H9 (cell line): ENCODE measurements around the gene RMND5B. TPM values are rescaled to one million over a fixed set of nuclear protein-coding genes. Genes with fewer than 3 reads are reported as not detected.

ENCODE experiments used
- DNase-seq: peaks from one replicate; pipeline ENCODE4 v3.0.0-alpha.2; 2017
- H2AFZ ChIP-seq: one replicate; pipeline ENCODE4 v1.6.1; 2013; ENCODE audit warnings: mild to moderate bottlenecking, low read length, control low read depth, moderate library complexity
- H2AK5ac ChIP-seq: 2 replicates; pipeline ENCODE4 v1.6.1; 2013; ENCODE audit warnings: low read length, control low read depth, mixed read lengths; ENCODE audit not compliant: insufficient read length
- H2BK120ac ChIP-seq: one replicate; pipeline ENCODE4 v1.6.1; 2013; ENCODE audit warnings: low read depth, mild to moderate bottlenecking, low read length, control low read depth, inconsistent platforms; ENCODE audit not compliant: poor library complexity, severe bottlenecking
- H2BK12ac ChIP-seq: 2 replicates; pipeline ENCODE4 v1.6.1; 2013; ENCODE audit warnings: low read length, control low read depth, mixed read lengths, low read depth; ENCODE audit not compliant: insufficient read length
- H2BK15ac ChIP-seq: 2 replicates; pipeline ENCODE4 v1.6.1; 2013; ENCODE audit warnings: low read depth, low read length, control low read depth
- H2BK20ac ChIP-seq: one replicate; pipeline ENCODE4 v1.6.1; 2013; ENCODE audit warnings: low read depth, mild to moderate bottlenecking, low read length, control low read depth, inconsistent platforms; ENCODE audit not compliant: poor library complexity, severe bottlenecking
- H2BK5ac ChIP-seq: 2 replicates; pipeline ENCODE4 v1.6.1; 2013; ENCODE audit warnings: low read length, control low read depth, mixed read lengths; ENCODE audit not compliant: insufficient read length
- H3K14ac ChIP-seq: 2 replicates; pipeline ENCODE4 v1.6.1; 2013; ENCODE audit warnings: low read length, control low read depth; ENCODE audit not compliant: insufficient read depth
- H3K18ac ChIP-seq: 2 replicates; pipeline ENCODE4 v1.6.1; 2013; ENCODE audit warnings: low read depth, mild to moderate bottlenecking, mixed read lengths, low read length, control low read depth; ENCODE audit not compliant: insufficient read length
- H3K23ac ChIP-seq: 2 replicates; pipeline ENCODE4 v1.6.1; 2013; ENCODE audit warnings: low read length, control low read depth, mixed read lengths, low read depth; ENCODE audit not compliant: insufficient read length
- H3K23me2 ChIP-seq: 2 replicates; pipeline ENCODE4 v1.6.1; 2013; ENCODE audit warnings: low read depth, mild to moderate bottlenecking, mixed read lengths, low read length, control low read depth; ENCODE audit not compliant: insufficient read length, poor library complexity, severe bottlenecking
- H3K27ac ChIP-seq: 2 replicates; pipeline ENCODE4 v1.5.1; 2013; ENCODE audit warnings: low read length, control low read depth, mixed read lengths, low read depth; ENCODE audit not compliant: insufficient read length
- H3K27me3 ChIP-seq: 2 replicates; pipeline ENCODE4 v1.6.1; 2013; ENCODE audit warnings: low read length, control low read depth, inconsistent platforms; ENCODE audit not compliant: insufficient read depth
- H3K4ac ChIP-seq: 2 replicates; pipeline ENCODE4 v1.6.1; 2013; ENCODE audit warnings: low read depth, mild to moderate bottlenecking, control low read depth, inconsistent platforms, low read length, moderate library complexity
- H3K4me1 ChIP-seq: 2 replicates; pipeline ENCODE4 v1.6.1; 2013; ENCODE audit warnings: low read length, control low read depth, inconsistent platforms; ENCODE audit not compliant: insufficient read depth
- H3K4me2 ChIP-seq: 2 replicates; pipeline ENCODE4 v1.6.1; 2013; ENCODE audit warnings: low read length, control low read depth, mixed read lengths; ENCODE audit not compliant: insufficient read length, insufficient read depth
- H3K56ac ChIP-seq: 2 replicates; pipeline ENCODE4 v1.6.1; 2013; ENCODE audit warnings: low read depth, mild to moderate bottlenecking, mixed read lengths, low read length, control low read depth; ENCODE audit not compliant: insufficient read length
- H3K79me1 ChIP-seq: 2 replicates; pipeline ENCODE4 v1.6.1; 2013; ENCODE audit warnings: low read depth, mild to moderate bottlenecking, moderate library complexity, low read length, control low read depth, inconsistent platforms; ENCODE audit not compliant: insufficient read depth, poor library complexity, severe bottlenecking
- H3K79me2 ChIP-seq: 2 replicates; pipeline ENCODE4 v1.6.1; 2013; ENCODE audit warnings: low read length, control low read depth, inconsistent platforms; ENCODE audit not compliant: insufficient read depth
- H3K9ac ChIP-seq: 2 replicates; pipeline ENCODE4 v1.6.1; 2013; ENCODE audit warnings: low read length, control low read depth, mixed read lengths; ENCODE audit not compliant: insufficient read length; ENCODE audit errors: extremely low read depth
- H3K9me3 ChIP-seq: one replicate; pipeline ENCODE4 v1.6.1; 2013; ENCODE audit warnings: low read depth, low read length, inconsistent platforms; ENCODE audit not compliant: control insufficient read depth
- H3T11ph ChIP-seq: one replicate; pipeline ENCODE4 v1.6.1; 2013; ENCODE audit warnings: mild to moderate bottlenecking, low read length, control low read depth, inconsistent platforms
- H4K20me1 ChIP-seq: one replicate; pipeline ENCODE4 v1.6.1; 2013; ENCODE audit not compliant: control insufficient read depth, insufficient read length, insufficient read depth
- H4K5ac ChIP-seq: 2 replicates; pipeline ENCODE4 v1.6.1; 2013; ENCODE audit warnings: low read depth, mild to moderate bottlenecking, mixed read lengths, low read length, control low read depth; ENCODE audit not compliant: insufficient read length
- H4K8ac ChIP-seq: replicated peaks from 2 replicates; pipeline ENCODE4 v1.6.1; 2013; ENCODE audit warnings: low read length, control low read depth, mixed read lengths, low read depth; ENCODE audit not compliant: insufficient read length
- H4K91ac ChIP-seq: 2 replicates; pipeline ENCODE4 v1.6.1; 2013; ENCODE audit warnings: low read depth, mild to moderate bottlenecking, moderate library complexity, mixed read lengths, low read length, control low read depth; ENCODE audit not compliant: insufficient read length
- H3K27ac Mint-ChIP-seq, 3 experiments: 2 replicates in 2 of 3; 3 replicates in 1 of 3; pipeline ENCODE4 v1.8.0; 2020 to 2021; ENCODE audit warnings: mixed read lengths in 3 of 3, mild to moderate bottlenecking in 1 of 3, moderate library complexity in 1 of 3
- H3K27me3 Mint-ChIP-seq: 2 replicates; pipeline ENCODE4 v1.8.0; 2021; ENCODE audit warnings: low read depth, mild to moderate bottlenecking, moderate library complexity, mixed read lengths
- H3K36me3 Mint-ChIP-seq, 3 experiments: 2 replicates in 2 of 3; 3 replicates in 1 of 3; pipeline ENCODE4 v1.8.0; 2020 to 2021; ENCODE audit warnings: low read depth in 3 of 3, mixed read lengths in 3 of 3; ENCODE audit not compliant: insufficient read depth in 1 of 3
- H3K4me1 Mint-ChIP-seq, 2 experiments: 2 replicates each; pipeline ENCODE4 v1.8.0; 2020; ENCODE audit warnings: mixed read lengths in 2 of 2
- H3K4me3 Mint-ChIP-seq, 2 experiments: 2 replicates in 1 of 2; 3 replicates in 1 of 2; pipeline ENCODE4 v1.8.0; 2020 to 2021; ENCODE audit warnings: mild to moderate bottlenecking in 2 of 2, mixed read lengths in 2 of 2, moderate library complexity in 1 of 2
- H3K9me3 Mint-ChIP-seq, 2 experiments: 2 replicates in 1 of 2; 3 replicates in 1 of 2; pipeline ENCODE4 v1.8.0; 2020; ENCODE audit warnings: mild to moderate bottlenecking in 2 of 2, mixed read lengths in 2 of 2, moderate library complexity in 1 of 2
- WGBS: extraction: QIAGEN DNeasy Blood & Tissue Kit; methylation state at CpG from one replicate; pipeline ENCODE4 v1.1.7; 2013; ENCODE audit warnings: missing lambda C conversion rate, low lambda C conversion rate, mixed read lengths; ENCODE audit not compliant: insufficient read length; ENCODE audit errors: extremely low coverage; 5-methylcytosine and 5-hydroxymethylcytosine counted together
- total RNA-seq: library from RNA; stranded (reverse); gene quantifications from 2 replicates; pipeline ENCODE4 v1.2.1, GENCODE V29; 2021
- TF ChIP-seq, protein P1 (sequence below): fragments of 200-600 bp; sonication (generic); conservative IDR thresholded peaks from 3 replicates; pipeline ENCODE4 v1.8.0; 2021; ENCODE audit warnings: antibody characterized with exemption, mild to moderate bottlenecking

The RMND5B gene
- total RNA-seq, 1 experiment from 2014 or later: 86.4 TPM

DNA sequence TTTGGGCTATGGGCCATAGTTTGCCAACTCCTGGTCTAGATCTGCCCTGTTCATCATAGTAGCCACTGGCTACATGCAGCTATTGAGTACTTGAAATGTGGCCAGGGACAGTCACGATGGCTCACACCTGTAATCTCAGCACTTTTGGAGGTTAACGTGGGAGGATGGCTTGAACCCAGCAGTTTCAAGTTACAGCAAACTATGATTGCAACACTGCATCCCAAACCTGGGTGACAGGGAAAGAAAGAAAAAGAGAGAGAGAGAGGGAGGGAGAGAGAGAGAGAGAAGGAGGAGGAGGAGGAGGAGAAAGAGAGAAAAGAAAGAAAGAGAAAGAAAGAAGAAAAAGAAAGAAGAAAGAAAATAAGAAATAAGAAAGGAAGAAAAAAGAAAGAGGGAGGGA lies 61.4 kb downstream of the RMND5B start:
- Histone ChIP-seq H3K79me1 (no peaks in the 10 kb centered on the region), H3K79me2 (no peaks in the 10 kb centered on the region), H4K20me1 (no peaks in the 10 kb centered on the region), H4K8ac (no peak overlapping the region), H3K14ac (no peak overlapping the region), H2BK12ac (no peak overlapping the region), H3K9me3 (no peaks in the 10 kb centered on the region), H3K9ac (no peak overlapping the region), H4K5ac (no peak overlapping the region), H2BK20ac (no peak overlapping the region), H3K27ac (no peak overlapping the region), H2AFZ (no peak overlapping the region), H3K4me1 (no peaks in the 10 kb centered on the region), H3K4ac (no peak overlapping the region), H3K18ac (no peak overlapping the region), H3K23me2 (no peaks in the 10 kb centered on the region), H2BK5ac (no peak overlapping the region), H2AK5ac (no peak overlapping the region), H2BK15ac (no peak overlapping the region), H4K91ac (no peak overlapping the region), H3K4me2 (no peak overlapping the region), H3K56ac (no peak overlapping the region), H3T11ph (no peak overlapping the region), H2BK120ac (no peak overlapping the region), H3K23ac (no peak overlapping the region), H3K27me3 (no peaks in the 10 kb centered on the region)
- Mint-ChIP-seq H3K4me1 (peaks cover 21 to 23% of the 10 kb centered on the region in 2 experiments), H3K27me3 (peaks cover 11% of the 10 kb centered on the region), H3K27ac (no peak overlapping the region), H3K4me3 (no peak overlapping the region), H3K9me3 (peaks cover 21 to 24% of the 10 kb centered on the region in 2 experiments), H3K36me3 (peaks cover 6 to 20% (median 7%) of the 10 kb centered on the region in 3 experiments)
- TF ChIP-seq, protein P1, sequence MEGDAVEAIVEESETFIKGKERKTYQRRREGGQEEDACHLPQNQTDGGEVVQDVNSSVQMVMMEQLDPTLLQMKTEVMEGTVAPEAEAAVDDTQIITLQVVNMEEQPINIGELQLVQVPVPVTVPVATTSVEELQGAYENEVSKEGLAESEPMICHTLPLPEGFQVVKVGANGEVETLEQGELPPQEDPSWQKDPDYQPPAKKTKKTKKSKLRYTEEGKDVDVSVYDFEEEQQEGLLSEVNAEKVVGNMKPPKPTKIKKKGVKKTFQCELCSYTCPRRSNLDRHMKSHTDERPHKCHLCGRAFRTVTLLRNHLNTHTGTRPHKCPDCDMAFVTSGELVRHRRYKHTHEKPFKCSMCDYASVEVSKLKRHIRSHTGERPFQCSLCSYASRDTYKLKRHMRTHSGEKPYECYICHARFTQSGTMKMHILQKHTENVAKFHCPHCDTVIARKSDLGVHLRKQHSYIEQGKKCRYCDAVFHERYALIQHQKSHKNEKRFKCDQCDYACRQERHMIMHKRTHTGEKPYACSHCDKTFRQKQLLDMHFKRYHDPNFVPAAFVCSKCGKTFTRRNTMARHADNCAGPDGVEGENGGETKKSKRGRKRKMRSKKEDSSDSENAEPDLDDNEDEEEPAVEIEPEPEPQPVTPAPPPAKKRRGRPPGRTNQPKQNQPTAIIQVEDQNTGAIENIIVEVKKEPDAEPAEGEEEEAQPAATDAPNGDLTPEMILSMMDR: no peak
- DNase-seq: no peak
- WGBS: no CpG with 5 or more reads among the region's 2 CpGs
